ENCODE data around the gene UBA1.

GRCh38 chrX:47250017-47250347 is 56.4 kb downstream of the UBA1 start:
- TF ChIP-seq POLR2A (IDR thresholded peaks at IDR 0.05; ENCODE audit: low read length) = no peak
- no peak for TF ChIP-seq BHLHE40 (IDR thresholded peaks at IDR 0.05; ENCODE audit: low read depth, low read length)
- TF ChIP-seq, protein P1, sequence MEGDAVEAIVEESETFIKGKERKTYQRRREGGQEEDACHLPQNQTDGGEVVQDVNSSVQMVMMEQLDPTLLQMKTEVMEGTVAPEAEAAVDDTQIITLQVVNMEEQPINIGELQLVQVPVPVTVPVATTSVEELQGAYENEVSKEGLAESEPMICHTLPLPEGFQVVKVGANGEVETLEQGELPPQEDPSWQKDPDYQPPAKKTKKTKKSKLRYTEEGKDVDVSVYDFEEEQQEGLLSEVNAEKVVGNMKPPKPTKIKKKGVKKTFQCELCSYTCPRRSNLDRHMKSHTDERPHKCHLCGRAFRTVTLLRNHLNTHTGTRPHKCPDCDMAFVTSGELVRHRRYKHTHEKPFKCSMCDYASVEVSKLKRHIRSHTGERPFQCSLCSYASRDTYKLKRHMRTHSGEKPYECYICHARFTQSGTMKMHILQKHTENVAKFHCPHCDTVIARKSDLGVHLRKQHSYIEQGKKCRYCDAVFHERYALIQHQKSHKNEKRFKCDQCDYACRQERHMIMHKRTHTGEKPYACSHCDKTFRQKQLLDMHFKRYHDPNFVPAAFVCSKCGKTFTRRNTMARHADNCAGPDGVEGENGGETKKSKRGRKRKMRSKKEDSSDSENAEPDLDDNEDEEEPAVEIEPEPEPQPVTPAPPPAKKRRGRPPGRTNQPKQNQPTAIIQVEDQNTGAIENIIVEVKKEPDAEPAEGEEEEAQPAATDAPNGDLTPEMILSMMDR (IDR thresholded peaks at IDR 0.05) = no peak
- no peak for TF ChIP-seq MAFK (IDR thresholded peaks at IDR 0.05; ENCODE audit: partially characterized antibody)
- TF ChIP-seq EHMT2 (IDR thresholded peaks at IDR 0.05; ENCODE audit: low read depth) = no peak
- TF ChIP-seq CHD2 (IDR thresholded peaks at IDR 0.05; ENCODE audit: low read length, partially characterized antibody) = no peak
- TF ChIP-seq POLR2AphosphoS2 (conservative IDR thresholded peaks at IDR 0.05; ENCODE audit: low read length) = no peak
- TF ChIP-seq RNF2 (IDR thresholded peaks at IDR 0.05; ENCODE audit: borderline replicate concordance, low read depth) = no peak
- no peak for TF ChIP-seq REST (IDR thresholded peaks at IDR 0.05)
- TF ChIP-seq CBX2 (IDR thresholded peaks at IDR 0.05; ENCODE audit: borderline replicate concordance, low read depth) = no peak

All from A549 (cell line).